ENCODE measurements around the gene KRTAP6-1.

DNA sequence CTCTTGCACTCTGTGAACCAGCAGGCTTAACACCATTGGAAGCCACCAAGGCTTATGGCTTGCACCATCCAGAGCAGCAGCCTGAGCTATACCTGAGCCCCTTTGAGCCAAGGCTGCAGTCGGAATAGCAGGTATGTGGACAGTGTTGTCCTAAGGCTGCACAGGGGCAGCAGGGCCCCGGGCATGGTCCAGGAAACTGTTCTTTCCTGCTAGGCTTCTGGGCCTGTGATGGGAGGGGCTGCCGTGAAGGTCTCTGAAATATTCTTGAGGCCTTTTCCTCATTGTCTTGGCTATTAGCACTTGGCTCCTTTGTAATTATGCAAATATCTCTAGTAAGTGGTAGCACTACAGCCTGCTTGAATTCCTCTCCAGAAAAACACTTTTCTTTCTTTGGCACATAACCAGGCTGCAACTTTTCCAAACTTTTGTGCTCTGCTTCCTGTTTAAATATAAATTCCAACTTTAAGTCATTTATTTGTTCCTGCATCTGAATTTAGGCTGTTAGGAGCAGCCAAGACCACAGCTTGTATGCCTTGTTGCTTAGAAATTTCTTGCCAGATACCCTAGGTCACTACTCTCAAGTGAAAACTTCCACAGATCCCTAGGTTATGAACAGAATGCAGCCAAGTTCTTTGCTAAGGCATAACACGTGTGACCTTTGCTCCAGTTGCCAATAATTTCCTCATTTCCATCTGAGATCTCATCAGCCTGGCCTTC is 11.9 kb upstream of the KRTAP6-1 start:
- TF ChIP-seq RAD21 (IDR thresholded peaks at IDR 0.05; ENCODE audit: low read depth) (no peak), CREB1 (IDR thresholded peaks at IDR 0.05; ENCODE audit: low read depth) (no peak), NFIC (IDR thresholded peaks at IDR 0.05) (no peak), EP300 (IDR thresholded peaks at IDR 0.05; ENCODE audit: borderline replicate concordance) (no peak), TAF1 (IDR thresholded peaks at IDR 0.05; ENCODE audit: low read depth) (no peak), CEBPB (IDR thresholded peaks at IDR 0.05) (no peak), ZBTB7A (IDR thresholded peaks at IDR 0.05; ENCODE audit: low read depth) (no peak), YY1 (IDR thresholded peaks at IDR 0.05; ENCODE audit: low read depth) (no peak)
- TF ChIP-seq, protein P1, sequence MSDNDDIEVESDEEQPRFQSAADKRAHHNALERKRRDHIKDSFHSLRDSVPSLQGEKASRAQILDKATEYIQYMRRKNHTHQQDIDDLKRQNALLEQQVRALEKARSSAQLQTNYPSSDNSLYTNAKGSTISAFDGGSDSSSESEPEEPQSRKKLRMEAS (IDR thresholded peaks at IDR 0.05): no peak
- TF ChIP-seq, protein P2, sequence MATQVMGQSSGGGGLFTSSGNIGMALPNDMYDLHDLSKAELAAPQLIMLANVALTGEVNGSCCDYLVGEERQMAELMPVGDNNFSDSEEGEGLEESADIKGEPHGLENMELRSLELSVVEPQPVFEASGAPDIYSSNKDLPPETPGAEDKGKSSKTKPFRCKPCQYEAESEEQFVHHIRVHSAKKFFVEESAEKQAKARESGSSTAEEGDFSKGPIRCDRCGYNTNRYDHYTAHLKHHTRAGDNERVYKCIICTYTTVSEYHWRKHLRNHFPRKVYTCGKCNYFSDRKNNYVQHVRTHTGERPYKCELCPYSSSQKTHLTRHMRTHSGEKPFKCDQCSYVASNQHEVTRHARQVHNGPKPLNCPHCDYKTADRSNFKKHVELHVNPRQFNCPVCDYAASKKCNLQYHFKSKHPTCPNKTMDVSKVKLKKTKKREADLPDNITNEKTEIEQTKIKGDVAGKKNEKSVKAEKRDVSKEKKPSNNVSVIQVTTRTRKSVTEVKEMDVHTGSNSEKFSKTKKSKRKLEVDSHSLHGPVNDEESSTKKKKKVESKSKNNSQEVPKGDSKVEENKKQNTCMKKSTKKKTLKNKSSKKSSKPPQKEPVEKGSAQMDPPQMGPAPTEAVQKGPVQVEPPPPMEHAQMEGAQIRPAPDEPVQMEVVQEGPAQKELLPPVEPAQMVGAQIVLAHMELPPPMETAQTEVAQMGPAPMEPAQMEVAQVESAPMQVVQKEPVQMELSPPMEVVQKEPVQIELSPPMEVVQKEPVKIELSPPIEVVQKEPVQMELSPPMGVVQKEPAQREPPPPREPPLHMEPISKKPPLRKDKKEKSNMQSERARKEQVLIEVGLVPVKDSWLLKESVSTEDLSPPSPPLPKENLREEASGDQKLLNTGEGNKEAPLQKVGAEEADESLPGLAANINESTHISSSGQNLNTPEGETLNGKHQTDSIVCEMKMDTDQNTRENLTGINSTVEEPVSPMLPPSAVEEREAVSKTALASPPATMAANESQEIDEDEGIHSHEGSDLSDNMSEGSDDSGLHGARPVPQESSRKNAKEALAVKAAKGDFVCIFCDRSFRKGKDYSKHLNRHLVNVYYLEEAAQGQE (IDR thresholded peaks at IDR 0.05; ENCODE audit: low read depth): no peak
